Activated CD4-positive, alpha-beta T cell treated with anti-CD3 and anti-CD28 coated beads, Interleukin-2, amount 50 U/mL, for 1 hour (primary cell): ENCODE data around the gene TP53RK.

Experiments
- DNase-seq: peaks from one replicate; pipeline ENCODE4 v3.0.0-alpha.2; 2020

The TP53RK gene

GRCh38 chr20:46706242-46706641 is 17.0 kb upstream of the TP53RK start:
- DNase-seq, result no peak

GRCh38 chr20:46705378-46705729 is 16.1 kb upstream of the TP53RK start:
- no peak for DNase-seq

- DNase-seq, result no peak
Measured at GRCh38 chr20:46704714-46705377, 15.6 kb upstream of the TP53RK start.

GRCh38 chr20:46703435-46703834 is 14.2 kb upstream of the TP53RK start:
- no peak for DNase-seq

- DNase-seq, result no peak
Measured at GRCh38 chr20:46702447-46703203, 13.4 kb upstream of the TP53RK start.

- no peak for DNase-seq
Measured at GRCh38 chr20:46701986-46702385, 12.7 kb upstream of the TP53RK start.

GRCh38 chr20:46701556-46701955 is 12.3 kb upstream of the TP53RK start:
- DNase-seq, result no peak

- DNase-seq, result no peak
Measured at GRCh38 chr20:46701057-46701456, 11.8 kb upstream of the TP53RK start.

GRCh38 chr20:46700481-46700880 is 11.2 kb upstream of the TP53RK start:
- no peak for DNase-seq

GRCh38 chr20:46699651-46700359 is 10.6 kb upstream of the TP53RK start:
- DNase-seq, result no peak

- DNase-seq, result no peak
Measured at GRCh38 chr20:46698788-46699187, 9.5 kb upstream of the TP53RK start.

- DNase-seq, result no peak
Measured at GRCh38 chr20:46696791-46697279, 7.6 kb upstream of the TP53RK start.

- no peak for DNase-seq
Measured at GRCh38 chr20:46695892-46696291, 6.6 kb upstream of the TP53RK start.

- DNase-seq, result no peak
Measured at GRCh38 chr20:46694484-46694883, 5.2 kb upstream of the TP53RK start.

GRCh38 chr20:46691196-46691595 is 2.0 kb upstream of the TP53RK start:
- no peak for DNase-seq

- no peak for DNase-seq
Measured at GRCh38 chr20:46690219-46691106, 1.2 kb upstream of the TP53RK start.

GRCh38 chr20:46689754-46690085 is 476 bp upstream of the TP53RK start:
- no peak for DNase-seq

- no peak for DNase-seq
Measured at GRCh38 chr20:46688151-46689081, 828 bp downstream of the TP53RK start.

GRCh38 chr20:46683939-46684750 is 5.1 kb downstream of the TP53RK start:
- DNase-seq, result no peak

- no peak for DNase-seq
Measured at GRCh38 chr20:46683668-46683938, 5.6 kb downstream of the TP53RK start.

- DNase-seq, result no peak
Measured at GRCh38 chr20:46683011-46683667, 6.1 kb downstream of the TP53RK start.
